BJ (cell line): Measurements from ENCODE around the gene BTBD1. TPM values are rescaled to one million over a fixed set of nuclear protein-coding genes. Genes with fewer than 3 reads are reported as not detected.
"Not testable (repeated sequence)": the region's sequence is repeated elsewhere in the genome, so short reads cannot be mapped to it uniquely, and the experiment has no call there.

ENCODE experiments used
- CTCF ChIA-PET: fragments of 350-600 bp; formaldehyde crosslinking; extraction: SDS; loops from one replicate; lab custom pipeline; 2021; ENCODE audit warnings: antibody characterized with exemption, inconsistent platforms; lab: Yijun Ruan, JAX
- POLR2A ChIA-PET: fragments of 300-600 bp; sonication (Branson Sonifier 250); formaldehyde crosslinking; extraction: SDS; loops from one replicate; lab custom pipeline; 2021; ENCODE audit warnings: antibody characterized with exemption; lab: Charles Lee
- DNase-seq: peaks from one replicate; pipeline ENCODE4 v3.0.0-alpha.2; 2011; ENCODE audit warnings: low read depth
- H3K27me3 ChIP-seq: 2 replicates; pipeline ENCODE4 v1.6.0; 2011; ENCODE audit warnings: low read length; ENCODE audit not compliant: control insufficient read depth, insufficient read depth
- H3K36me3 ChIP-seq: 2 replicates; pipeline ENCODE4 v1.5.1; 2011; ENCODE audit warnings: low read length; ENCODE audit not compliant: control insufficient read depth, insufficient read depth
- H3K4me3 ChIP-seq: 2 replicates; pipeline ENCODE4 v1.5.1; 2011; ENCODE audit warnings: low read depth, mild to moderate bottlenecking, control low read depth, low read length
- polyA plus RNA-seq: library from polyadenylated mRNA; depleted of rRNA; stranded (reverse); fragments of >200 nt; gene quantifications from 2 replicates; pipeline ENCODE4 v1.2.3, GENCODE V29; 2011
- TF ChIP-seq, protein P1 (sequence below): IDR thresholded peaks from 2 replicates; pipeline ENCODE4 v1.5.1; 2011; ENCODE audit warnings: low read depth, mild to moderate bottlenecking, control low read depth, inconsistent platforms, low read length, moderate library complexity; ENCODE audit not compliant: insufficient read depth

Gene BTBD1
- polyA plus RNA-seq, 1 experiment: 35.0 TPM

DNA sequence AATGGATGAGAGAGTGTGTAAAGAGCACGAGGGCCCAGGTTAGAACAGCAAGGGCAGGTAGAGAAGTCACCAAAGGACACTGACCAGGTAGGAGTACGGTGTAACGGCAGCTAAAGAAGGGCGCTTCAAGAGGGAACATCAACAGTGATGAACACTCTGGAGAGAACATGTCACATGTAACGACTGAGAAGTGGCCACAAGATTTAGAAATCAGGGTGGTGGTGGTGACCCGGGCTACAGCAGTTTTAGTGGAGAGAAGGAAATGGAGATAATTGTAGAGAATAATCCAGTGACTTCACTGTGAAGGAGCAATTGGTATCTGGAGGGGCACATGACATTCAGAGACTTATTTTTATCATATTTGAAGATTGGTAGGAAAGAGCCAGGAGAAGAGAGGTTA lies 54.4 kb downstream of the BTBD1 start:
- H3K36me3 ChIP-seq: peaks cover 4% of the 10 kb centered on the region
- CTCF ChIA-PET: no interaction called here
- TF ChIP-seq, protein P1, sequence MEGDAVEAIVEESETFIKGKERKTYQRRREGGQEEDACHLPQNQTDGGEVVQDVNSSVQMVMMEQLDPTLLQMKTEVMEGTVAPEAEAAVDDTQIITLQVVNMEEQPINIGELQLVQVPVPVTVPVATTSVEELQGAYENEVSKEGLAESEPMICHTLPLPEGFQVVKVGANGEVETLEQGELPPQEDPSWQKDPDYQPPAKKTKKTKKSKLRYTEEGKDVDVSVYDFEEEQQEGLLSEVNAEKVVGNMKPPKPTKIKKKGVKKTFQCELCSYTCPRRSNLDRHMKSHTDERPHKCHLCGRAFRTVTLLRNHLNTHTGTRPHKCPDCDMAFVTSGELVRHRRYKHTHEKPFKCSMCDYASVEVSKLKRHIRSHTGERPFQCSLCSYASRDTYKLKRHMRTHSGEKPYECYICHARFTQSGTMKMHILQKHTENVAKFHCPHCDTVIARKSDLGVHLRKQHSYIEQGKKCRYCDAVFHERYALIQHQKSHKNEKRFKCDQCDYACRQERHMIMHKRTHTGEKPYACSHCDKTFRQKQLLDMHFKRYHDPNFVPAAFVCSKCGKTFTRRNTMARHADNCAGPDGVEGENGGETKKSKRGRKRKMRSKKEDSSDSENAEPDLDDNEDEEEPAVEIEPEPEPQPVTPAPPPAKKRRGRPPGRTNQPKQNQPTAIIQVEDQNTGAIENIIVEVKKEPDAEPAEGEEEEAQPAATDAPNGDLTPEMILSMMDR: no peak
- H3K4me3 ChIP-seq: no peak overlapping the region
- no peak for DNase-seq
- POLR2A ChIA-PET: no interaction called here
- H3K27me3 ChIP-seq: no peaks in the 10 kb centered on the region

DNA sequence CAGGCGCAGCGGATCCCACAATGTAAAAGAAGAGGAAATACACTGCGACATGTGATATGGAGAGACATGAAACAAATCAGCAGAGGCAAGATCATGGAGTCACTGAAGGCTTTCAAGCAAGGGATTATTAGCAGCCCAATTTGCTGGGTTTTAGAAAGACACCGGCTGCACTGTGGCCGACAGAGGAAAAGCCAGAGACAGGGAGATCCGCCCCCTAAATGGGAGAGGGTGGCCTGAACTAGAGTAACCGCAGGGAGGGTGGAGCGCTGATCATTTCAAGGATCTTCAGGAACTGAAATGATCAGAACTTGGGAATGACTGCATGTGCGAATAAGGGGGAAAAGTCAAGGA lies 55.0 kb downstream of the BTBD1 start:
- H3K36me3 ChIP-seq: peaks cover 2% of the 10 kb centered on the region
- no peaks in the 10 kb centered on the region for H3K27me3 ChIP-seq
- H3K4me3 ChIP-seq: peak overlapping the region; percentile 59
- CTCF ChIA-PET: interaction anchor here (0.5 to 2.4 kb wide), 7 partner anchors 11 to 475 kb away, joined by 3 to 29 read pairs (median 5); partner anchors contain the start of genes HDGFL3 and RPS17
- TF ChIP-seq, protein P1: no peak
- DNase-seq: no peak
- POLR2A ChIA-PET: no interaction called here

DNA sequence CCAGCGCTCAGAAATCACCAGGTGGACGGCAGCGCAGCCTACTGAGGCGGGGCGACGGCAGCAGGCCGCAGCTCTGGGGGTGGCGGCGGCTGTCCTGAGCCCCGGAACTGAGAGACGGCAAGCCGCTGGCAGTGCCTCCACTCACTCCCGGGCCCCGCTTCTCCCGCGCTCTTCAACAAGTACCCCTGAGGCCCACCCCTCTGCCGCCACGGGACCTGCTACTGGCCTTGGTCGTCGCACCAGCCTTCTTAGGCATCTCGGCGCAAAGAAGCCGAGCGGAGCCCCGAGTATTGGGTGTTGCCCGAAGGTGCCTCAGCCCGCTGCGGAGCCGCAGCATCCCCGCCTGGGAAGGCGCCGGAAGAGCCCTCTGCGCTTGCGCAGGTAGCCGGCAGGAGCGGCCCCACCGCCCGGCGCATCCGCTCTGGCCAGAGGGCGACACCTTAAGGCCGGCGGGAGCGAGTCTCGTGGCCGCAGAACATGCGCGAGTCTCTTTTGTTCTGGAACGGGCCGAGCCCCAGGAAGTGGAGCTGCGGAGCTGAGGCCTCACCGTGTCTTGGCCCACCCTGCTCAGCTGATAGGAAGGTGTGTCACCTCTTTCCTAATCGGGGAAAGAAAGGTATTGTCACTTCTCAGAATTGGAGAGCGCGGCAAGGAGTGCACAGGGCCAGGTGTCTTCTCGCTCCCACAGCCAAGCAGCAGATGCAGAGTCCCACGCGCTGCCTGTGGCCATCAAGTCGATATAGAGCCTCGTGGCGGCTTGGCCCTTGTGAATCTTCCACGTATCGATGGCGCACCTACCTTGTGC lies 55.6 kb downstream of the BTBD1 start, which contains the start of gene C15orf40:
TSS of gene C15orf40 (minus strand) at position 369 of the 805 bp plus-strand sequence. CDS start at position 337, 32 bp downstream.
- DNase-seq: no peak
- H3K4me3 ChIP-seq: peak within 1 kb of the TSS; percentile 59
- ChIA-PET POLR2A (no interaction called here), CTCF (interaction anchor here (0.5 to 2.4 kb wide), 28 partner anchors 9 to 563 kb away, joined by 3 to 29 read pairs (median 4); partner anchors contain the start of genes HDGFL3 and RPS17)
- TF ChIP-seq, protein P1: peak; percentile 78
- H3K27me3 ChIP-seq: no peaks in the 10 kb centered on the region
- H3K36me3 ChIP-seq: peaks cover 2% of the 10 kb centered on the region

DNA sequence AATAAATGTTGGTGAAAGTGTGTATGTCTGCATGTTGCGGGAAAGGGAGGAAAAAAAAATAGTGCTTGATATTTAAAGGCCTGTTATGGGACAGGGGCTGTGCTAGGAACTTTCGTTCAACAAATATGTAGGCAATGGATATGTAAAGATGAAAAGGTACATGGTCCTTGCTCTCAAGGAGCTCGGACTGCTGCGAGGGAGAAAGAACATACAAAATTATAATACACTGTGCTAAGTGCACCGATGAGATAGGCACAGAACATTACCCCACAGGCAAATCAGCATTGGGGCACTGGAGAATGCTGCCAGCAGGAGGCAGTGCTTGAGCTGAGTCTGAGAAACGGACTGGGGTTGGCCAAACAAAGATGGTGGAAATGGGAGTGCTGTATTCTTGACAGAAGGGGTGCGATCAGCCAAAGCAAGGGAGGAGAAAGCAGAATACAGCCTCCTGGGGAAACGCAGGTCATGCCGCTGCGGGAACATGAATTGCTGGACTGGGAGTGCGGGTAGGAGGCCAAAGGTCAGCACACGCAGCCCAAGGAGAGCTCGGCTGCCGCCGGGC lies 56.3 kb downstream of the BTBD1 start:
- POLR2A ChIA-PET: no interaction called here
- H3K4me3 ChIP-seq: peak overlapping the region; percentile 59
- CTCF ChIA-PET: interaction anchor here (0.7 to 2.4 kb wide), 29 partner anchors 9 to 564 kb away, joined by 3 to 29 read pairs (median 3); partner anchors contain the start of genes HDGFL3 and RPS17
- no peaks in the 10 kb centered on the region for H3K27me3 ChIP-seq
- TF ChIP-seq, protein P1: peak; percentile 89
- peak; percentile 20 for DNase-seq
- H3K36me3 ChIP-seq: peaks cover 2% of the 10 kb centered on the region

GRCh38 chr15:83000672-83001031 lies 66.4 kb downstream of the BTBD1 start:
- CTCF ChIA-PET: interaction anchor here (1.0 to 4.6 kb wide), 7 partner anchors 10 to 473 kb away, joined by 3 to 29 read pairs (median 4); partner anchors contain the start of gene C15orf40
- POLR2A ChIA-PET: not testable (repeated sequence)

More at GRCh38 chr15:83000672-83001031, 66.4 kb downstream of the BTBD1 start:
- not testable (repeated sequence) for H3K4me3 ChIP-seq, DNase-seq, H3K36me3 ChIP-seq, H3K27me3 ChIP-seq
